ENCODE results near the gene ARHGDIB.

The ARHGDIB gene

DNA sequence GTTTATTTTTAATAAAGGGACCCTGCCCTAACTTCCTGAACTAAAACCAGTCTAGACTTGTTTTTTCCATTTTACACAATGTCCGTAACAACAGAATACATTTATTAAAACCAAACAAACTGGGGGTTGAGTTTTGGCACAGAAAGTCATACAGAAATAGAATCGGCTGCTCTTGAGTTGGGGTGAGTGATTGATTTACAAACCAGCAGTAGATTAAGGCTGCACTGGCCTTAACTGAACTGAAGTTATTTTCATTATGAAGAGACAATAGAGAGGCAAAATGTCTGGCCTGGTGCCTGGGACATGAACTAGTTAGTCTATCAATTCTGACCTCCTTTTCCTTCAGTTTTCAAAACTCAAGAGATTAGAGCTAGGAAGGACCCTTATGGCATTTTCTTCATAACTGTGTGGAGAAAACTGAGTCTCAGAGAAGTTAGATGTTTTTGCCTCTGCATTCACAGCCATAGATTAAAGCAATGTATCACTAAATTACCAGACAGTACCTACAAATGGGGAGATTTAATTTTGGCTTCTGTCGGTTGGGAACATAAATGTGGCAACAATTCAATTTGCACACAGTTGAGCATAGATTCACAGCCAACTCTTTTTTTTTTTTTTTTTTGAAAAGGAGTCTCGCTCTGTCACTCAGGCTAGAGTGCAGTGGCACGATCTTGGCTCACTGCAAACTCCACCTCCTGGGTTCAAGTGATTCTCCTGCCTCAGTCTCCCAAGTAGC is 56.0 kb downstream of the ARHGDIB start:
- peaks cover 4 to 40% (median 38%) of the 10 kb centered on the region in 5 donors for H3K4me1 ChIP-seq (ENCODE audit: control insufficient read depth in 5 of 5, insufficient read depth in 5 of 5, low read length in 5 of 5)
- H3K27ac ChIP-seq (ENCODE audit: low read depth, low read length), result peak overlapping the region; percentile 26
- H3K4me3 ChIP-seq (ENCODE audit: low read depth in 1 of 5, low read length in 5 of 5), result peak overlapping the region in 2 of 5 donors; percentile 2 to 44

DNA sequence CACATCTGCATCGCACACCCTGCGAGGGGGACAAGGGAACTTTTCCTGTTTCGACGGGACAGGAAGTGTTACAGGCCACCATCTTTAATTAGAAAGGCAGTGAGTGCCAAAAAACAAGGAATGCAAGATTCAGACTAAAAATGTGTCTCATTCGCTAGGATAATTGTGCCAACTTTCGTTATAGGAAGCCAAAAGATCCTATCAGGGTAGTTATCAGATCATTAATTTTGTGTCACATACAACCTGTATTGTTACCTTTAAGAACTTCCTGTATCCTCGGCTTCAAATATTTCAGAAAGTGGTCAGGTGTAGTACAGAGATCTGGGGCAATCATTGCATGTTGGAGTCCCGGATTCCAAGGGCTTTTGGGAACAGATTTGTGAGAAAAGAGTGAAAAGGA is 56.5 kb downstream of the ARHGDIB start:
- peaks cover 4 to 41% (median 39%) of the 10 kb centered on the region in 5 donors for H3K4me1 ChIP-seq (ENCODE audit: control insufficient read depth in 5 of 5, insufficient read depth in 5 of 5, low read length in 5 of 5)
- no peaks in the 10 kb centered on the region for H3K27me3 ChIP-seq (ENCODE audit: control insufficient read depth in 5 of 5, insufficient read depth in 4 of 5, low read length in 5 of 5)
- H3K36me3 ChIP-seq (ENCODE audit: control insufficient read depth in 5 of 5, insufficient read depth in 5 of 5, low read length in 5 of 5), result no peaks in the 10 kb centered on the region
- peak overlapping the region in 3 of 5 donors; percentile 2 to 44 (median 13) for H3K4me3 ChIP-seq (ENCODE audit: low read depth in 1 of 5, low read length in 5 of 5)
- H3K9ac ChIP-seq (ENCODE audit: low read length in 5 of 5), result no peak overlapping the region
- H3K27ac ChIP-seq (ENCODE audit: low read depth, low read length), result peak overlapping the region; percentile 26
- no peaks in the 10 kb centered on the region for H3K9me3 ChIP-seq (ENCODE audit: control insufficient read depth in 5 of 5, low read length in 5 of 5)

More for the DNA sequence above, 56.0 kb downstream of the ARHGDIB start:
- Histone ChIP-seq H3K27me3 (ENCODE audit: control insufficient read depth in 5 of 5, insufficient read depth in 4 of 5, low read length in 5 of 5) (no peaks in the 10 kb centered on the region), H3K9ac (ENCODE audit: low read length in 5 of 5) (peak overlapping the region in 1 of 5 donors; percentile 4), H3K9me3 (ENCODE audit: control insufficient read depth in 5 of 5, low read length in 5 of 5) (no peaks in the 10 kb centered on the region), H3K36me3 (ENCODE audit: control insufficient read depth in 5 of 5, insufficient read depth in 5 of 5, low read length in 5 of 5) (no peaks in the 10 kb centered on the region)

DNA sequence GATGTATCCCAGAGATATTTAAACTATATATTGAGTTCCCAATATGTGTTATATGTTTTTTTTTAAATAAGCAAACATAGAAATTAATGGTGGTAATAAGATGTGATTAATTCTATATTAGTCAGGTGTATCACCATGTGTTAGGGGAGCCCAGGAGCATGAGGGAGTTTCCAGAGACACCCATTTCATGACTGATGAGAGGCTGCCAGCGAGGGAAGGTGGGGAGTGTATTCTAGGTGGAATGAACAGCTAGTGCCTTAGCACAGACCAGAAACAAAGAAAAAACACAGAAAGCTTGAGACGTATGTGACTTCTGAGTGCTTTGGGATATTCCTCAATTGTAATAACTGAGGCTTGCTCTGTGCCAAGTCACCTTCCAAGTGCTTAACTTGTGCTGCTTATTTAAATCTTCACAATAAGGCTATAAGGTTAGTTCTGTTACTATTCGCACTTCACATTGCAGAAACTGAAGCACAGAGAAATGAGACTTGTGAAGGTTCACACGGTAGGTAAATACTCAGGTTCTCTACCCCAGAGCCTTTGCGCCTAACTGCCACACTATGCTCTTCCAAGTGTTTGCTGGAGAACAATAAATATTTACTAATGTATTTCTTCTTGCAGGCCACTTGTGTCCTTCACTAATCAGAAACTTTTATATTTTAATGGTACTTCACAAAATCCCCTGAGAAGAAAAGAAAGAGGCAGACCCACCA is 57.9 kb downstream of the ARHGDIB start:
- Histone ChIP-seq H3K36me3 (ENCODE audit: control insufficient read depth in 5 of 5, insufficient read depth in 5 of 5, low read length in 5 of 5) (no peaks in the 10 kb centered on the region), H3K27ac (ENCODE audit: low read depth, low read length) (peak overlapping the region; percentile 3), H3K4me1 (ENCODE audit: control insufficient read depth in 5 of 5, insufficient read depth in 5 of 5, low read length in 5 of 5) (peaks cover 4 to 41% (median 39%) of the 10 kb centered on the region in 5 donors), H3K4me3 (ENCODE audit: low read depth in 1 of 5, low read length in 5 of 5) (no peak overlapping the region), H3K9me3 (ENCODE audit: control insufficient read depth in 5 of 5, low read length in 5 of 5) (no peaks in the 10 kb centered on the region), H3K9ac (ENCODE audit: low read length in 5 of 5) (no peak overlapping the region), H3K27me3 (ENCODE audit: control insufficient read depth in 5 of 5, insufficient read depth in 4 of 5, low read length in 5 of 5) (no peaks in the 10 kb centered on the region)

GRCh38 chr12:14902465-14902864 is 58.9 kb downstream of the ARHGDIB start:
- Histone ChIP-seq H3K36me3 (ENCODE audit: control insufficient read depth in 5 of 5, insufficient read depth in 5 of 5, low read length in 5 of 5) (no peaks in the 10 kb centered on the region), H3K9me3 (ENCODE audit: control insufficient read depth in 5 of 5, low read length in 5 of 5) (no peaks in the 10 kb centered on the region), H3K4me1 (ENCODE audit: control insufficient read depth in 5 of 5, insufficient read depth in 5 of 5, low read length in 5 of 5) (peaks cover 4 to 41% (median 39%) of the 10 kb centered on the region in 5 donors), H3K9ac (ENCODE audit: low read length in 5 of 5) (no peak overlapping the region), H3K27ac (ENCODE audit: low read depth, low read length) (no peak overlapping the region), H3K27me3 (ENCODE audit: control insufficient read depth in 5 of 5, insufficient read depth in 4 of 5, low read length in 5 of 5) (no peaks in the 10 kb centered on the region), H3K4me3 (ENCODE audit: low read depth in 1 of 5, low read length in 5 of 5) (no peak overlapping the region)

DNA sequence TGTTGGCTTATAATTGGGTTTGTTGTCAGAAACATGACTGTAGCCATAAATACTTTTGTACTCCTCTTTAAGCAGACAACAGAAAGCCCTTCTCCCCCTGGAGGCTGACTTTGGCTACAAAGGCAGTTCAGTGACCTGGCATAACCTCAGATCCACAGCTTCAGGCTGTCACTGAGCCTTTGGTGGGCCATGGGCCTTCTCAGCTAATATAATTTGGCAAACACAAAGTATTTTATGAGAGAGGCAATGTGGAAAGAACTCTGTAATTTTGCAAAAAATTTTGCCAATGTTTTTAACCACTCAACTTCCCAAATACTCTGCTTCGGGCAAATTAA is 60.2 kb downstream of the ARHGDIB start:
- Histone ChIP-seq H3K36me3 (ENCODE audit: control insufficient read depth in 5 of 5, insufficient read depth in 5 of 5, low read length in 5 of 5) (no peaks in the 10 kb centered on the region), H3K4me3 (ENCODE audit: low read depth in 1 of 5, low read length in 5 of 5) (no peak overlapping the region), H3K9ac (ENCODE audit: low read length in 5 of 5) (no peak overlapping the region), H3K9me3 (ENCODE audit: control insufficient read depth in 5 of 5, low read length in 5 of 5) (no peaks in the 10 kb centered on the region), H3K4me1 (ENCODE audit: control insufficient read depth in 5 of 5, insufficient read depth in 5 of 5, low read length in 5 of 5) (peaks cover 4 to 49% (median 44%) of the 10 kb centered on the region in 5 donors), H3K27ac (ENCODE audit: low read depth, low read length) (peak overlapping the region; percentile 57), H3K27me3 (ENCODE audit: control insufficient read depth in 5 of 5, insufficient read depth in 4 of 5, low read length in 5 of 5) (no peaks in the 10 kb centered on the region)

DNA sequence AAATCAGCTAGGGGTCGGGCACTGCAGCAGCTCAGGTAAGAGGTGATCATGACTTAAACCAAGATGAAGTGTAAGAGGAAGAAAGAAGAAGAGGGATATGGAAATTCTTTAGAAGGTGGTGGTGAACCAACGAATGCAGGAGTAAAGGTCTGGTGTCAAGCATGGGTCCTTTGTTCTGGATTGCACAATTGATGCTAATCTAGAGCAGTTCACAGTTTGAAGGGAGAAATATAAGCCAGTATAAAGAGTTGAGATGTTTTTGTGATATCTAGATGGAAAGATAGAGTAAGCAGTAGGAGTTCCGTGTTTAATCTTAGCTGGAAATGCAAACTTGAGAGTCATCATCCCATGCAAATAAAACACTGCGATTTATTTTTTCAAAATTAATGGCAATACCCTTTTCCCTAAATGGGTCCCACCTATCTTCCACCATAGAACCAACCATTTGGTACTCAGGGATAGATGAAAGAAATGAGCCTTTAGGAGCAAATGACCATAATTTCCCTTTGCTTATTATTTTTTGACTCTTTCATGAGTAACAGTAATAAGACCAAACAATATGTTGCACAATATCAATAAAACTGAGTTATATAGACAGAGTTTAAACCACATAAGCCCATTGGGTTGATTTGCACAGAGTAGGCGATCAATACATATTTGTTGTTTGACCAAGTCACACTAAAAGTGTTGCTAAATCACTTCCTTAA is 60.7 kb downstream of the ARHGDIB start:
- no peaks in the 10 kb centered on the region for H3K27me3 ChIP-seq (ENCODE audit: control insufficient read depth in 5 of 5, insufficient read depth in 4 of 5, low read length in 5 of 5)
- H3K27ac ChIP-seq (ENCODE audit: low read depth, low read length), result peak overlapping the region; percentile 57
- peaks cover 4 to 51% (median 41%) of the 10 kb centered on the region in 5 donors for H3K4me1 ChIP-seq (ENCODE audit: control insufficient read depth in 5 of 5, insufficient read depth in 5 of 5, low read length in 5 of 5)
- H3K4me3 ChIP-seq (ENCODE audit: low read depth in 1 of 5, low read length in 5 of 5), result no peak overlapping the region
- H3K9me3 ChIP-seq (ENCODE audit: control insufficient read depth in 5 of 5, low read length in 5 of 5), result no peaks in the 10 kb centered on the region
- H3K9ac ChIP-seq (ENCODE audit: low read length in 5 of 5), result no peak overlapping the region
- H3K36me3 ChIP-seq (ENCODE audit: control insufficient read depth in 5 of 5, insufficient read depth in 5 of 5, low read length in 5 of 5), result no peaks in the 10 kb centered on the region

DNA sequence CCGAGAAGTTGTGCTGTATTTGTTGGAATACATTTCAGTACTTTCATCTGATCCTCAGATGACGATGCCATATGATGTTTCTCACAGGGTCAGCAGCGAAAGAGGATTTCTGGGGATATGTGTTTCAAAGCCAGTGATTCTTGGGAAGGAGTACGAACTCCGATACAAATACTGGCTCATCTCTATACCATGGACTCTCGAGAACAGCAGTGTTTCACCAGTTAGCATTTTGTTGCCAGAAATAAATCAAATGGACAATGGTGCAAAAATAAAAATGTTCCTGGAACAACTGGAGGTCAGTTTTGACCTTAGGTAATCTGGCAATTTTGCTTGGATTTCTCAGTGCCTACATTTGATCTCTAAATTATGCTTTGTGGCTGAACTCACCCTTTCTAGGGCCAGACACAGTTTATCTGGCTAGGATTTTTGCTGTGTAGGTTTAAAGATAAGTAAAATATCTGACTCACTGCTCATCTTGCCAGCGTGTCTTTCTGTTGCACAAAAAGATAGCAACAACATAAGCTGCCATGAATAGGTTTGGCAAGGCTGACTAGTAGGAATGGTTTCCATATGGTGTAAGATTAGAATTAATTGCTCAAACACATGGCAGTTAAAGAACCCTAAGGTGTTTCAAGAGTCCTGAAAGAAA is 64.8 kb downstream of the ARHGDIB start:
- H3K4me1 ChIP-seq (ENCODE audit: control insufficient read depth in 5 of 5, insufficient read depth in 5 of 5, low read length in 5 of 5), result peaks cover under 1 to 46% (median 24%) of the 10 kb centered on the region in 5 donors
- no peaks in the 10 kb centered on the region for H3K27me3 ChIP-seq (ENCODE audit: control insufficient read depth in 5 of 5, insufficient read depth in 4 of 5, low read length in 5 of 5)
- H3K4me3 ChIP-seq (ENCODE audit: low read depth in 1 of 5, low read length in 5 of 5), result peak overlapping the region in 1 of 5 donors; percentile 29
- H3K27ac ChIP-seq (ENCODE audit: low read depth, low read length), result peak overlapping the region; percentile 22
- peak overlapping the region in 1 of 5 donors; percentile 29 for H3K9ac ChIP-seq (ENCODE audit: low read length in 5 of 5)
- H3K36me3 ChIP-seq (ENCODE audit: control insufficient read depth in 5 of 5, insufficient read depth in 5 of 5, low read length in 5 of 5), result no peaks in the 10 kb centered on the region
- no peaks in the 10 kb centered on the region for H3K9me3 ChIP-seq (ENCODE audit: control insufficient read depth in 5 of 5, low read length in 5 of 5)

DNA sequence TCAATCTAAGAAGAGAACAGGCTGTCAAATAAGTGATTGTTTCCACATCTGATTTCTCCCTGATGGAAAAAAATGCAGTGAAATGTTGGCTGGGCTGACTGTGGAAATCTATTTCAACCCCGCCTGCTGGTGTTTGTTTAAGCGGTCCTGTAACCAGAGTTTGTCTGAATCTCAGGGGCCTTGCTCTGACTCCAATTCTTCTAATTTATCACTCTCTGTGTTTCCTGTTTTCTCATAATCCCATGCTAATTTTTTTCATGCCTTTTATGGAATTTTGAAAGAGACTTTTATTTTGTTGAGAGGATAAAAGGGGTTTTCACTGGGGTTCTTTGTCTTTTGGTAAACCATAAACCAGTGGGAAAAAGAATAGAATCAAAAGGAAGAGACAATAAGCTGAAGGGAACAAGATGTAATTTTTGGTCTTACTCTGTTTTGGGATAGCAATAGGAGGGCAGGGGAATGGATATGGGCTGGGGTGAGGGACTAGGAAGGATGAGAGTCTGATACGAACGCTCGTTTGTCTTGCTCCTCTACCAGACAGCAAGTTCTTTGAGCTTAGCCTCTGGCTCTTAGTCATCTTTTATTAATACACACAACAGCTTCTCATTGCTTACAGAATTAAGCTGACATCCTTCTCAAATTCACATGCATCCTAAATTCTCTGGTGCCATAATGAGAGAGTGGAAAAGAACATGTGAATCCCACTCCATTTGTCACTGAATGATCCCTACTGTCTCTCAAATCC is 67.7 kb downstream of the ARHGDIB start:
- H3K4me3 ChIP-seq (ENCODE audit: low read depth in 1 of 5, low read length in 5 of 5), result no peak overlapping the region
- H3K36me3 ChIP-seq (ENCODE audit: control insufficient read depth in 5 of 5, insufficient read depth in 5 of 5, low read length in 5 of 5), result no peaks in the 10 kb centered on the region
- H3K27ac ChIP-seq (ENCODE audit: low read depth, low read length), result peak overlapping the region; percentile 63
- H3K9me3 ChIP-seq (ENCODE audit: control insufficient read depth in 5 of 5, low read length in 5 of 5), result no peaks in the 10 kb centered on the region
- peaks cover 0 to 34% (median 13%) of the 10 kb centered on the region in 5 donors for H3K4me1 ChIP-seq (ENCODE audit: control insufficient read depth in 5 of 5, insufficient read depth in 5 of 5, low read length in 5 of 5)
- H3K9ac ChIP-seq (ENCODE audit: low read length in 5 of 5), result peak overlapping the region in 1 of 5 donors; percentile 48
- H3K27me3 ChIP-seq (ENCODE audit: control insufficient read depth in 5 of 5, insufficient read depth in 4 of 5, low read length in 5 of 5), result no peaks in the 10 kb centered on the region

- no peaks in the 10 kb centered on the region for H3K9me3 ChIP-seq (ENCODE audit: control insufficient read depth in 5 of 5, low read length in 5 of 5)
- H3K36me3 ChIP-seq (ENCODE audit: control insufficient read depth in 5 of 5, insufficient read depth in 5 of 5, low read length in 5 of 5), result no peaks in the 10 kb centered on the region
- no peaks in the 10 kb centered on the region for H3K27me3 ChIP-seq (ENCODE audit: control insufficient read depth in 5 of 5, insufficient read depth in 4 of 5, low read length in 5 of 5)
- H3K4me1 ChIP-seq (ENCODE audit: control insufficient read depth in 5 of 5, insufficient read depth in 5 of 5, low read length in 5 of 5), result peaks cover 0 to 34% (median 13%) of the 10 kb centered on the region in 5 donors
- peak overlapping the region; percentile 63 for H3K27ac ChIP-seq (ENCODE audit: low read depth, low read length)
- no peak overlapping the region for H3K4me3 ChIP-seq (ENCODE audit: low read depth in 1 of 5, low read length in 5 of 5)
- peak overlapping the region in 1 of 5 donors; percentile 48 for H3K9ac ChIP-seq (ENCODE audit: low read length in 5 of 5)
Observed at GRCh38 chr12:14892726-14893505, 68.5 kb downstream of the ARHGDIB start.
